ENCODE measurements around the gene KCNA5. TPM values are rescaled to one million over a fixed set of nuclear protein-coding genes. Genes with fewer than 3 reads are reported as not detected.

Gene KCNA5
- polyA plus RNA-seq, 10 donors: 2.3 to 3.6 (median 3.0) TPM

GRCh38 chr12:5060958-5061357 lies 17.3 kb downstream of the KCNA5 start:
- no peak for DNase-seq

- no peak for DNase-seq
These were observed 19.5 kb downstream of the KCNA5 start for GRCh38 chr12:5063149-5063548.

- DNase-seq: no peak
These were observed 21.3 kb downstream of the KCNA5 start for GRCh38 chr12:5064913-5065490.

GRCh38 chr12:5066251-5066650 lies 22.6 kb downstream of the KCNA5 start:
- no peak for DNase-seq

GRCh38 chr12:5068126-5068525 lies 24.4 kb downstream of the KCNA5 start:
- no peak for DNase-seq

GRCh38 chr12:5068619-5069018 lies 24.9 kb downstream of the KCNA5 start:
- DNase-seq: no peak

GRCh38 chr12:5070090-5070489 lies 26.4 kb downstream of the KCNA5 start:
- no peak for DNase-seq

GRCh38 chr12:5071496-5071895 lies 27.8 kb downstream of the KCNA5 start:
- no peak for DNase-seq

- no peak for DNase-seq
These were observed 28.6 kb downstream of the KCNA5 start for GRCh38 chr12:5072311-5072710.

GRCh38 chr12:5073054-5073453 lies 29.4 kb downstream of the KCNA5 start:
- no peak for DNase-seq

- DNase-seq: no peak
These were observed 30.2 kb downstream of the KCNA5 start for GRCh38 chr12:5073853-5074252.

- no peak for DNase-seq
These were observed 33.1 kb downstream of the KCNA5 start for GRCh38 chr12:5076761-5077160.

GRCh38 chr12:5078423-5078822 lies 34.7 kb downstream of the KCNA5 start:
- DNase-seq: no peak

GRCh38 chr12:5081016-5081415 lies 37.3 kb downstream of the KCNA5 start:
- peak in 2 of 3 donors; percentile 31 to 40 for DNase-seq

GRCh38 chr12:5083955-5084849 lies 40.5 kb downstream of the KCNA5 start:
- peak; percentile 69 to 81 (median 79) for DNase-seq

GRCh38 chr12:5085896-5086295 lies 42.2 kb downstream of the KCNA5 start:
- peak in 1 of 3 donors; percentile 92 for DNase-seq

GRCh38 chr12:5087831-5088554 lies 44.3 kb downstream of the KCNA5 start:
- no peak for DNase-seq

- peak in 1 of 3 donors; percentile 33 for DNase-seq
These were observed 45.0 kb downstream of the KCNA5 start for GRCh38 chr12:5088586-5089264.

- DNase-seq: peak in 1 of 3 donors; percentile 20
These were observed 50.9 kb downstream of the KCNA5 start for GRCh38 chr12:5094551-5094950.

GRCh38 chr12:5094986-5095385 lies 51.3 kb downstream of the KCNA5 start:
- DNase-seq: no peak
